HG03025 (cell line): Measurements from ENCODE around the gene PPP1R27.

Experiments used
- ATAC-seq: cut with Tn5 transposase; IDR thresholded peaks from one replicate; pipeline ENCODE4 v1.9.1; 2021; ENCODE audit warnings: mild to moderate bottlenecking, moderate library complexity; ENCODE audit not compliant: unreplicated experiment, low FRiP score

Gene PPP1R27

GRCh38 chr17:81834831-81835267, at the start of gene PPP1R27:
Gene PPP1R27, minus strand, starts transcription at chr17:81835050. Its CDS starts 97 bp downstream, at chr17:81834953.
- ATAC-seq, result no peak

GRCh38 chr17:81884520-81884919, 49.7 kb upstream of the PPP1R27 start:
- ATAC-seq, result no peak

- no peak for ATAC-seq
Observed at GRCh38 chr17:81879121-81879520, 44.3 kb upstream of the PPP1R27 start.

- ATAC-seq, result no peak
Observed at GRCh38 chr17:81878294-81878693, 43.4 kb upstream of the PPP1R27 start.

GRCh38 chr17:81877569-81877968, 42.7 kb upstream of the PPP1R27 start:
- no peak for ATAC-seq

- ATAC-seq, result peak; percentile 45
Observed at GRCh38 chr17:81871387-81872230, 36.8 kb upstream of the PPP1R27 start.

GRCh38 chr17:81870981-81871386, 36.1 kb upstream of the PPP1R27 start, which contains the start of gene ARHGDIA:
Gene ARHGDIA, minus strand, starts transcription at chr17:81871337. Its CDS starts 1,407 bp downstream, at chr17:81869930.
- ATAC-seq, result peak; percentile 18

GRCh38 chr17:81870131-81870980, 35.5 kb upstream of the PPP1R27 start:
- peak; percentile 16 for ATAC-seq

- ATAC-seq, result no peak
Observed at GRCh38 chr17:81869221-81870130, 34.6 kb upstream of the PPP1R27 start.

GRCh38 chr17:81868674-81869220, 33.9 kb upstream of the PPP1R27 start:
- no peak for ATAC-seq

GRCh38 chr17:81867991-81868673, 33.3 kb upstream of the PPP1R27 start:
- ATAC-seq, result no peak

- no peak for ATAC-seq
Observed at GRCh38 chr17:81867170-81867990, 32.5 kb upstream of the PPP1R27 start.

GRCh38 chr17:81866440-81867169, 31.8 kb upstream of the PPP1R27 start:
- ATAC-seq, result no peak

GRCh38 chr17:81865733-81866439, 31.0 kb upstream of the PPP1R27 start:
- no peak for ATAC-seq

GRCh38 chr17:81865358-81865732, 30.5 kb upstream of the PPP1R27 start:
- ATAC-seq, result no peak

- no peak for ATAC-seq
Observed at GRCh38 chr17:81863833-81864768, 29.3 kb upstream of the PPP1R27 start.
